NCI-H2227 treated with DMSO at 0.1 percent for 48 hours (cell line): ENCODE data around the gene GPR63.

Experiments used
- DNase-seq: peaks from one replicate; lab custom pipeline; 2025; lab: John Stamatoyannopoulos, UW

The GPR63 gene

DNA sequence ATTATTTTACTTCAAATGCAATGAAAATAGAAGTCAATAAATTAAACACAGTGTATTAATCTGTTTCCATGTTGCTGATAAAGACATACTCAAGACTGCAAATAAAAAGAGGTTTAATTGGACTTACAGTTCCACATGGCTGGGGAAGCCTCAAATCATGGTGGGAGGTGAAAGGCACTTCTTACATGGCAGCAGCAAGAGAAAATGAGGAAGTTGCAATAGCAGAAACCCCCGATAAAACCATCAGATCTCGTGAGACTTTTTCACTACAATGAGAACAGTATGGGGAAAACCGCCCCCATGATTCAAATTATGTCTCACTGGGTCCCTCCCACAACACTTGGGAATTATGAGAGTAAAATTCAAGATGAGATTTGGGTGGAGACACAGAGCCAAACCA is 82.2 kb downstream of the GPR63 start:
- no peak for DNase-seq

DNA sequence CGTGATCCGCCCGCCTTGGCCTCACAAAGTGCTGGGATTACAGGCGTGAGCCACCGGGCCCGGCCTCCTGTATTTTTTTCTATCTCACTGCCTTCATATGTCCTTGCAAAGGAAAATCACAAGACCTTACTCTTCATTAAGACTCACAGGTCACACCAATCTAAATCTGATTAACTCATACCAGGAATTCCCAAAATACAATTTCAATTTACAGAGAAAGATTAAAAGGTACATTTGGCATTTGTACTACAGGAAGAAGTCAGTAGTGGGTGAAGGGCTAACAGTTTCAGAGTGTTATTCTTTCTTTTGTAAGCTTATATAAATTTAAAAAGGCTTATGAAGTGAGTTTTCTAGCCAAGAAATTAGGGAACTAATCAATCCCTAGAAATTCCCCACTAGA is 87.4 kb downstream of the GPR63 start:
- DNase-seq = no peak
